ENCODE measurements around the gene SNX9. TPM values are rescaled to one million over a fixed set of nuclear protein-coding genes. Genes with fewer than 3 reads are reported as not detected.

The SNX9 gene
- total RNA-seq, 2 donors from 2014 or later, result 19.8 to 24.1 TPM

- intact Hi-C loops (cut with DNase I), result no loop called here
- no peak for ATAC-seq
- no peaks in the 10 kb centered on the region for H3K27me3 ChIP-seq
- no peaks in the 10 kb centered on the region for H3K4me1 ChIP-seq
- H3K27ac ChIP-seq, result no peak overlapping the region
- DNase-seq, result no peak
- WGBS, 2 donors, result 64 to 65% methylated on average over 6 of the region's 6 CpGs
- H3K4me3 ChIP-seq, result no peak overlapping the region
- no peaks in the 10 kb centered on the region for H3K36me3 ChIP-seq (replicated peaks in 1 of 2; ENCODE audit: insufficient read depth in 1 of 2, low read depth in 2 of 2)
- H3K9me3 ChIP-seq, result no peaks in the 10 kb centered on the region
- TF ChIP-seq, protein P1, sequence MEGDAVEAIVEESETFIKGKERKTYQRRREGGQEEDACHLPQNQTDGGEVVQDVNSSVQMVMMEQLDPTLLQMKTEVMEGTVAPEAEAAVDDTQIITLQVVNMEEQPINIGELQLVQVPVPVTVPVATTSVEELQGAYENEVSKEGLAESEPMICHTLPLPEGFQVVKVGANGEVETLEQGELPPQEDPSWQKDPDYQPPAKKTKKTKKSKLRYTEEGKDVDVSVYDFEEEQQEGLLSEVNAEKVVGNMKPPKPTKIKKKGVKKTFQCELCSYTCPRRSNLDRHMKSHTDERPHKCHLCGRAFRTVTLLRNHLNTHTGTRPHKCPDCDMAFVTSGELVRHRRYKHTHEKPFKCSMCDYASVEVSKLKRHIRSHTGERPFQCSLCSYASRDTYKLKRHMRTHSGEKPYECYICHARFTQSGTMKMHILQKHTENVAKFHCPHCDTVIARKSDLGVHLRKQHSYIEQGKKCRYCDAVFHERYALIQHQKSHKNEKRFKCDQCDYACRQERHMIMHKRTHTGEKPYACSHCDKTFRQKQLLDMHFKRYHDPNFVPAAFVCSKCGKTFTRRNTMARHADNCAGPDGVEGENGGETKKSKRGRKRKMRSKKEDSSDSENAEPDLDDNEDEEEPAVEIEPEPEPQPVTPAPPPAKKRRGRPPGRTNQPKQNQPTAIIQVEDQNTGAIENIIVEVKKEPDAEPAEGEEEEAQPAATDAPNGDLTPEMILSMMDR (IDR thresholded peaks at IDR 0.05), result no peak
- TF ChIP-seq POLR2A (IDR thresholded peaks at IDR 0.05), result no peak
Measured at GRCh38 chr6:157800420-157801237, 22.4 kb upstream of the SNX9 start.

DNA sequence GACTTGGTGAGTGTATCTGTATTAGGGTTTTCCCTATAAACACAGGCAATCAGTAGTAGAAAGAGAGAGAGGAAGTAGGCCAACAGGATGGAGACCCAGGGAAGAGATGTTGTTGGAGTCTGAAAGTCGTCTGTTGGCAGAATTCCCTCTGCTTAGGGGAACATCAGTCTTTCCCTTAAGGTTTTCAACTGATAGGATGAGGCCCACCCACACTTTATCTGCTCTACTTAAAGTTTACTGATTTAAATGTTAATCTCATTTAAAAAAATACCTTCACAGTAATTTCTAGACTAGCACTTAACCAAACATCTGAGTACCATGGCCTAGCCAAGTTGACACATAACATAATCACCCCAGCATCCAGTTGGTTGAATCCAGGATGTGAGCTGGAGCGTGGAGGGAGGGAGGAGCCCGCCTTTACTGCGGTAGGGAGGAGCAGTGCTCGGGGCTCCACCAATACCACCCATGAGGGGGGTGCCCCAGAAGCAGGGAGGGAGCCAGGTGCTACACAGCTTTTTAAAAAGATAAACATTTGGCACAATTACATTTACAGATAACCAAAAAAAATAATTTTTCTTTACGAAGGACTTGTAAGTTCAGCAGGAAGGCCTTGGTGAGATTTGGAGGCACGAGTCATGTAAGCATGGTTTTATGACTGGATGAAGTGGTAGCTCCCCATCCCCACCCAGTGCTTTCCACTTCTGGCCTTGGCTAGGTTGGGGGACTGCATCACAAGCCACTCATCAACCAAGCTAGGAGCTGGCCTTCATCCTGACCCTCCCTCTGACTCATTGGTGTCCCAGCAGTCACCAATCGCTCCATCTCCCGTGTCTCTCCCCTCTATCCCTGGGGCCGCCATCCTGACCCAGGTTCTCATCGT is 18.4 kb upstream of the SNX9 start:
- no peaks in the 10 kb centered on the region for H3K27me3 ChIP-seq
- no peaks in the 10 kb centered on the region for H3K36me3 ChIP-seq (replicated peaks in 1 of 2; ENCODE audit: insufficient read depth in 1 of 2, low read depth in 2 of 2)
- 85 to 90% methylated on average over 11 of the region's 11 CpGs for WGBS, 2 donors
- no peak for ATAC-seq
- no peak for TF ChIP-seq POLR2A (IDR thresholded peaks at IDR 0.05)
- TF ChIP-seq, protein P1 (IDR thresholded peaks at IDR 0.05), result no peak
- H3K27ac ChIP-seq, result no peak overlapping the region
- H3K4me1 ChIP-seq, result no peaks in the 10 kb centered on the region
- intact Hi-C loops (cut with DNase I), result no loop called here
- no peak for DNase-seq
- H3K9me3 ChIP-seq, result no peaks in the 10 kb centered on the region
- H3K4me3 ChIP-seq, result no peak overlapping the region

GRCh38 chr6:157806131-157806855 is 16.8 kb upstream of the SNX9 start:
- Histone ChIP-seq H3K4me1 (no peaks in the 10 kb centered on the region), H3K27me3 (no peaks in the 10 kb centered on the region), H3K4me3 (no peak overlapping the region), H3K9me3 (no peaks in the 10 kb centered on the region), H3K27ac (no peak overlapping the region), H3K36me3 (replicated peaks in 1 of 2; ENCODE audit: insufficient read depth in 1 of 2, low read depth in 2 of 2) (no peaks in the 10 kb centered on the region)
- no peak for DNase-seq
- 49 to 62% methylated on average over 3 of the region's 3 CpGs for WGBS, 2 donors
- ATAC-seq, result no peak
- TF ChIP-seq, protein P1 (IDR thresholded peaks at IDR 0.05), result no peak
- no peak for TF ChIP-seq POLR2A (IDR thresholded peaks at IDR 0.05)
- intact Hi-C loops (cut with DNase I), result no loop called here

- Histone ChIP-seq H3K27ac (no peak overlapping the region), H3K4me1 (no peaks in the 10 kb centered on the region), H3K9me3 (no peaks in the 10 kb centered on the region), H3K27me3 (no peaks in the 10 kb centered on the region), H3K36me3 (replicated peaks in 1 of 2; ENCODE audit: insufficient read depth in 1 of 2, low read depth in 2 of 2) (no peaks in the 10 kb centered on the region), H3K4me3 (no peak overlapping the region)
- ATAC-seq, result no peak
- no peak for TF ChIP-seq POLR2A (IDR thresholded peaks at IDR 0.05)
- TF ChIP-seq, protein P1 (IDR thresholded peaks at IDR 0.05), result no peak
- WGBS, 2 donors, result 92% methylated on average over 3 of the region's 3 CpGs
- no peak for DNase-seq
- intact Hi-C loops (cut with DNase I), result no loop called here
Measured at GRCh38 chr6:157806856-157807215, 16.2 kb upstream of the SNX9 start.

Measured in body of pancreas (tissue), 4 donors.